DMS153 (cell line): ENCODE measurements around the gene PPARA.
"Not testable (repeated sequence)": the region's sequence is repeated elsewhere in the genome, so short reads cannot be mapped to it uniquely, and the experiment has no call there.

Source experiments
- DNase-seq: peaks from one replicate; lab custom pipeline; 2025; lab: John Stamatoyannopoulos, UW

The PPARA gene

GRCh38 chr22:46126853-46127385 lies 23.4 kb upstream of the PPARA start:
- no peak for DNase-seq

DNA sequence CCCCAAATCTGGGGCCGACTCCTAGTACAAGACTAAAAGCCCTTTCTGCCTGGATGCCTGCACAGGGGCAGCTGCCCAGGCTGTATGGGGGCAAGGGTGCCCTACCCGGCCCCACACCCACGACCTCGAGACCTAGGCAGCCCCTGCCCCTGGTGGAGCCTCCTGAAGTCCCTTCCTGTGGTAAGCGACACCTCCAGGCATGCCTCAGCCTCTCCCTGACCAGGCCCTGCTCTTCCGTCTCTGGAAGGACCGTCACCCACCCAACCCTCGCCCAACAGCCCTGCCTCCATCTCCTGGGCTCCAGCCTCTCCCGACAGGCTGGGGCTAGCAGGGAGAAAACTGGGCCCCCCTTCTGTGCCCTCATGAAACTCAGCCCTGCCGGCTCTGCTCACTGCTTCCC lies 22.8 kb upstream of the PPARA start:
- DNase-seq: no peak

GRCh38 chr22:46128606-46129005 lies 21.7 kb upstream of the PPARA start:
- DNase-seq: no peak

DNA sequence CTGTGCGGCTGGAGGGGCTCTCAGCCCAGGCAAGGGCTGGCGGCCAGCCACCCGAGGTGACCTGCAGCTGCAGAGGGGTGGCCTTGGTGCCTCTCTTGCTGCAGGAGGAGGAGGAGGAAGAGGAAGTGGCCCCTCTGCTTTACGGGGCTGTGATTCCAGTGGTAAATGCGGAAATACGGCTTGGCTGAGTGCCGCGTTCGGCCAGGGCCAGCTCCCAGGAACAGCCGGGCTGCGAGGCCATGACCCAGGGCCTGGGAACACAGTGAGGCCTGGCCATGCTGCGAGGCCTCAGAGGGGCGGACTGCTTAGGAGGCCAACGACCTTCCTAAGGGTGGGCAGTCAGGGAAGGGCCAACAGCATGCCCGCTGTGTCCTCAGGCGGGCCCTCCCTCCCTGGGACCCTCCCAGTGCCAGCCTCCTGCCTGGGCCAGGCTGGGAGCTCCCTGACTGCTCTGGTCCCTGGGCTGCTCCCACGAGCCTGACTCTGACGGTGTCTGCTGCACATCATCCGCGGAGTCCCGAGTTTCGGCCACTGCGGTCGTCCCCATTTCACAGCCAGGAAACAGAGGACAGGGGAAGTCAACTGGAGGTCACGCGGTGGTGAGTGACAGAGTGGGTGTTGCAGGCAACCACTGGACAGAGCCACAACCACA lies 20.8 kb upstream of the PPARA start:
- no peak for DNase-seq

DNA sequence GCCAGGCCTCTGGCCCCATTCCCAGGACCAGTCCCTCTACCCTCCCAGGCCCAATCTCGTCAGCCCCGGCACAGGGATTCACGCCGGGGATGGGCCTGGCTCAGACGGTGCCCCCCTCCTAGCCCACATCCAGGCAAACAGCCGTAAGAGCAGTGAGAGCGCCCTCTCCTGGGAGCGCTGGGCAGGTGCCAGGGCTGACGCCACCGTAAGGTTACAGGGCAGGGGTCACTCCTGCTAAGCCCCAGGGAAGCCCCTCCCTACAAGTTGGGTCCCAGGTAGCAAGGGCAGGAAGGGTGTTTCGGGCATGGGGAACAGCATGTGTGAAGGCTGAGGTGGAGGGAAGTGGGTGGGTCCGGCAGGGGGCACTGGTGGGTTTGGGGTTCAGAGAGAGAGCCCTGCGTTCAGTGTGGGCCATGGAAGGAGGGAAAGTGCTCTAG lies 19.2 kb upstream of the PPARA start:
- DNase-seq: no peak

GRCh38 chr22:46132193-46132829 lies 18.0 kb upstream of the PPARA start:
- not testable (repeated sequence) for DNase-seq

DNA sequence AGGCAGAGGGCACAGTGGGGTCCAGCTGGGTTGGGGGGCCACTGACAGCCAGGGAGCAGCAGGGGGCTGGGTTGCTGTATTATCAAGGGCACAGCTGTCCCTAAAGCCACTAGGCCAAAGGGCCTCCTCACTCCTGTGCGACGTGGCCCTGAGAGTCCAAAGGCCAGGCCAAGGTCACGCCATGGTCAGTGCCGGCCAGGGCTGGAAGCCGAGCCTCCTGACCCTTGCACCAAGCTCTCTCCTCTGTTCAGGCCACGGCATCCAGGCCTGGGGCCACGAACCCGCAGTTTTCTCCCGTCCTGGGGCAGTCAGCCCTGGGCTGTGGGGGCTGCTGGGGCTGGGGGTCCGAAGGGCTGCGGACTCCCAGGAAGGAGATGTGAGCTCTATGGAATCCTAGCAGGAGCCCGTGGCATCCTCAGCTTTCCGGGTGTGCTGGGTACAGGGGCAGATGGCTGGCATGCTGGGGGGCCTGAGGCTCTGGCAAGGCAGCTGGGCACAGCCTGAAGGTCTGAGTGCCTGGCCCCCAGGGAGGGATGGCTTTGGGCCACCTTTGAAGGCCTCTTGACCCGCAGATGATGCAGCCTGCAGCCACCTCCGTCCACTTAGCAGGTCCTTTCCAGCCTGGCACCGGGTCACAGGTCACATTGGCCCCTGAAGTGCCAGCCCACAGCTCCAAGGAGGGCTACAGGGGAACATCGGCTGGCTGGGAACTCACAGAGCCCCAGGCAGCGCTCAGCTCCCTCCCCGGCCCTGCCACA lies 17.3 kb upstream of the PPARA start:
- DNase-seq: no peak

- no peak for DNase-seq
Observed at GRCh38 chr22:46133588-46133855, 16.8 kb upstream of the PPARA start.

DNA sequence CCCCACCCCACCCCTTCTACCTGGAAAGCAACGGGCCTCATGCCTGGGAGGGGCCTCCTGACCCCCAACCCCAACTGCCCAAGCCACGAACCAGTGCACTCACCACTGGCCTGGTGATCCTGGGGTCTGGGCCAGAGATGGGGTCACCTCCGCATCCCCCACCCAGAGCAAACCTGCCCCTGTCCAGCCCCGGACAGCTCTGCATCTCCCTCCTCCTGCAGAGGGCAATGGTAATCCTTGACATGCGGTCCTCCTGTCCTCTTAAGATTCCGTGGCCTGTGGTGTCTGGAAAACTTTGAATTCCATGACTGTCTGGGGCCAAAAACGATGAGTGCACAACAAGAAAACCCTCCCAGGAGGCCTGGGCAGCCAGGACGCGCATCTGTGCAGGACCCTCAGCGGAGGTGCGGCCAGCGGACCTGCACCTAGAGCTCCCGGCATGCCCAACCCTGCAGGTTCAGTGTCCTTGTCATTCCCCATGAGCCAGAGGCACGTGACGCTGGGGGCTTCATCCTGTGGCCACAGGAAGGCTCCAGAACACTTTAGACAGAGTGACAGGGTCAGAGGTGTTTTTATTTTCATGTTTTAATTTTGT lies 16.1 kb upstream of the PPARA start:
- DNase-seq: no peak

DNA sequence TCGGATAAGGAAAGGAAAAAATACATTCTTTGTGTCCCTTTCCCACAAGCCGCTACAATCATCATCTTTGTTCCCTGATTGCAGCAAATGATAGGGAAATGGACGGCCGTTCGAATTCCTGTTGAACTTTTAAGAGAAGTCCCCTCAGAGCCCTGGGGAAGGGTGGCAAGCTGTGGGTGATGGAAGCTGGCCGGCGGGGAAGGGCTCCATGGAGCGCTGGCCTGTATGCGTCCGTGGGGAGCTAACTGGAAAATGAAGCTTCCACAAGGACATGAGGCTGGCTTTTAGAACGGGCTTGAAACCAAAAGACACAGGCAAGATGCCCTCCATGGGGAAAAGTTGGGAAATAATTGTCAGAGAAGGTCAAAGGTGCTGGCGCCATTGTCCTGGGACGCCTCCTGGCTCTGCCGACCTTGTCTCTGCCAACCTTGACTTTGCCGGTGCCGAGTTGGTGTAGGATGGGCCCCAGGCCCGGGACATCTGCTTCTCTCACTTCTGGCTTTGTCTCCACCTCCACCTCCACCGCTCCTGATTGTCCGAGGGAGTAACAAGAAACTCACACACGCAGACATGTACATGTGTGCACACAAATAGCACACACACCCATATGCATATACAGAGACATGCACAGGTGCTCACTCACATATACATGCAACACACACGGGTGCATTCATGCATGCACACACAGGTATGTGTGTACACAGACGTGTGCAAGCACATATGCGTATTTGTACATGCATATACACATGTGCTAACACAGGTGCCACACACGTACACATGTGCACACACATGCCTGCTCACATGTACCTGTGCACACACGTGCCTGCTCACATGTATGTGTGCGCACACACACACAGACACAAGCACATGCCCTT lies 14.5 kb upstream of the PPARA start:
- DNase-seq: no peak

- no peak for DNase-seq
Observed at GRCh38 chr22:46136486-46137217, 13.7 kb upstream of the PPARA start.

DNA sequence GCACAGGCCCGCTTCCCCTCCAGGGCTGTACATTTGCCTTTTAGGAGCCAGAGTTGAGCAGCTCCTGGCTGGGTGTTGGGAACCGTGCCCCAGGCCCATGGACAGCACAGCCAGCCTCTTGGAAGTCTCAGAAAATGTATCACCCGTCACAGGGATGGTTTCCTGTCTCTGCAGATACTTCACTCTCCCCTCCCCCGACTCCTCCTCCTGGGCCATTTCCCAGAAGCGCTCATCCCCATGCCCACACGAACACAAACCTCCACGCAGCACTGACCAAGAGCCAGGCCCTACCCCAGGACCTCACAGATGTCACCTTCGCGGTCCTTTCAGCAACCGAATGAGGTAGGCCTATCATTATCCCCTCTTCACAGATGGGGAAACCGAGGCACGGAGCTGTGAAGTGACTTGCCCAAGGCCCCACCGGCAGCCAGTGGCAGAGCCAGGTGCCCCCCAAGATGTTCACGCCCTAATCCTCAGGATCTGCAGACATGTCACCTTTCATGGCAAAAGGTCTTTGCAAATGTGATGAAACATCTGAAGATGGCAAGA lies 13.0 kb upstream of the PPARA start:
- no peak for DNase-seq

DNA sequence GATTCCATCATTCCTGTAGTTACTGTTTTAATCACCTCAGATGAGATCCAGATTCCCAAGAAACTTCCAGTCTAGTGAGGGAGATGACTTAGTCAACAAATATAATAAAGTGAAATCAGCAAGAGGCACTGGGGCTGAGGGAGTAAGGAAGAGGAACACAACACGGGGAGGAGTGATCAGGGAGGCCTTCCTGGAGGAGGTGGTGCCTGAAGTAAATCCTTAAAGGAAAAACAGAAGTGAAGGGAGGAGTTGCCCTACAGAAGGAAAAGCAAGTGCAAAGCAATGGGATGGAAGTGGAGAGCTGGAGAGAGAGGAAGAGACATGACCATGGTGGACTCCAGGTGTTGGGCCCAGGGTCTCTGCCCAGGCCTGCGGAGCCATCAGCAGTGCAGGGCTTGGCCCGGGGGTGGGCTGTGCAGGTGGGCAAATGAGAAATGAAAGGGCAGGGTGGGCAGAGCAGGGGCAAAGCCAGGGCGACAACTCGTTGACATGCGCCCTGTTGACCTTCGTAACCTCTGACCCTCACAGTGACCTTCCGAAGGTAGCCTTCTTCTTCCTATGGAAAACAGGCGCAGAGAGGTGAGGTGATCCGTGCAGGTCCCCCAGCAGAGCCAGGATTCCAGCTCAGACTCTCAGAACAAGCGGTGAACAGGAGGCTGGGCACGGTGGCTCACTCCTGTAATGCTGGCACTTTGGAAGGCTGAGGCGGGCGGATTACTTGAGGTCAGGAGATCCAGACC lies 12.1 kb upstream of the PPARA start:
- DNase-seq: no peak

GRCh38 chr22:46139417-46139816 lies 10.9 kb upstream of the PPARA start:
- not testable (repeated sequence) for DNase-seq

DNA sequence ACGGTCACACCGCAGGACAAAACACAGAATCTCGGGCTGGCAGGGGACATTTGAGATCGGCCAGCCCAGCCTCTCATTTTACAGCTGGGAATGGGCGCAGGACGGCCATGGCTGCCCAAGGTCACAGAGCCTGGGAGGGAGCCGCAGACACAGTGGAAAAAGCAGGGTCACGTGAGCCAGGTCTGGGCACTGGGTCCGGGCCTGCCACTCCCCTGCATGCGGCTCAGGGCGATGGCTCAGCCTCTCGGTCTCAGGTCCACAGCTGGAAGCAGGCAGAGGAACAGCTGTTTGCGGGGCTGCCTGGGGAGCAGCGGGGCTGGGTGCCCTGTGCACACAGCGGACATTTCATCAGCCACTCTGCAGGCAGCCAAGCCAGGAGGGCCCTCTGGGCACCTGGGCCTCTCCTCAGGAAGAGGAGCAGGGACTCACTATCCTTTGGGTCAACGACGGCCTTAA lies 10.4 kb upstream of the PPARA start:
- DNase-seq: no peak

DNA sequence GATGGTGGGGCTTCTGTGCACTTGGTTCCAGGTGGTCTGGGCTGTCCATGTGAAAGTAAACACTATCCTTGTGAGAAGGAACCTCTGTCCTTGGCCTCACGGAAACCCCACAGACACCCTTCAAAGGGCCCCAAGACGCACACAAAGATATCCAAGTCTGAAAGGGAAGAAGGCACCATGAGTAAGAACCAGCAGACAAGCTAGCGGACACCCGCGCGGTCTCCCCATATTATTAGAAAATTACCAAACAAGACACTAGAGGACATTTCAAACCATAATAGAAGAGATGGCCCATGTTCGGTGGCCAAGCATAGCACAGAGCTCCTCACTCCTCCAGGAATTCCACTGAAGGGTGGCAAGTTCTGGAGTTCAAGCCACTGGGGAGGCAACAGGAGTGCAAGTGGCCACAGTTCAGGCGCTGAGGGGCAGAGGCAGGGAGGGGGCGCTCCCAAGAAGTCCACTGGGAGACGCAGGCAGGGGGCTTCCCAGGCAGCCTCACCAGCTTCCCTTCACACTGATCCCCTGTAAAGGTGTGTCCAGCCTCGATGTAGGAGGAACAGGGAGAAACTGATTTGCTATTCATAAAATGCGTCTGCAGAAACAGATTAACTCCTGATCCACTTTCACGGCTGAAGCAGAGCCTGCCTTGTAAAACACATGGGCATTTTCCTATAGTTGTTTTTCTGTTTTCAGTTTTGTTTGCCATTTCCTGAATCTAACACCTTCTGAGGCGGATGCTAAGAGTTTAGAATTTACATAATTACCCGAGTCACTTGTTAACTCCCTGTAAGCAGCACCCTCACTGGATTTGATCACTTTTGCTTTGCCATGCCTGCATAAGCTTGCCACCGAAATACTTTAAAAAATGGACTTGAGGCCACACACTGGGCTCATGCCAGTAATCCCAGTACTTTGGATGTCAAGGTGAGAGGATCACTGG lies 9.1 kb upstream of the PPARA start:
- no peak for DNase-seq

DNA sequence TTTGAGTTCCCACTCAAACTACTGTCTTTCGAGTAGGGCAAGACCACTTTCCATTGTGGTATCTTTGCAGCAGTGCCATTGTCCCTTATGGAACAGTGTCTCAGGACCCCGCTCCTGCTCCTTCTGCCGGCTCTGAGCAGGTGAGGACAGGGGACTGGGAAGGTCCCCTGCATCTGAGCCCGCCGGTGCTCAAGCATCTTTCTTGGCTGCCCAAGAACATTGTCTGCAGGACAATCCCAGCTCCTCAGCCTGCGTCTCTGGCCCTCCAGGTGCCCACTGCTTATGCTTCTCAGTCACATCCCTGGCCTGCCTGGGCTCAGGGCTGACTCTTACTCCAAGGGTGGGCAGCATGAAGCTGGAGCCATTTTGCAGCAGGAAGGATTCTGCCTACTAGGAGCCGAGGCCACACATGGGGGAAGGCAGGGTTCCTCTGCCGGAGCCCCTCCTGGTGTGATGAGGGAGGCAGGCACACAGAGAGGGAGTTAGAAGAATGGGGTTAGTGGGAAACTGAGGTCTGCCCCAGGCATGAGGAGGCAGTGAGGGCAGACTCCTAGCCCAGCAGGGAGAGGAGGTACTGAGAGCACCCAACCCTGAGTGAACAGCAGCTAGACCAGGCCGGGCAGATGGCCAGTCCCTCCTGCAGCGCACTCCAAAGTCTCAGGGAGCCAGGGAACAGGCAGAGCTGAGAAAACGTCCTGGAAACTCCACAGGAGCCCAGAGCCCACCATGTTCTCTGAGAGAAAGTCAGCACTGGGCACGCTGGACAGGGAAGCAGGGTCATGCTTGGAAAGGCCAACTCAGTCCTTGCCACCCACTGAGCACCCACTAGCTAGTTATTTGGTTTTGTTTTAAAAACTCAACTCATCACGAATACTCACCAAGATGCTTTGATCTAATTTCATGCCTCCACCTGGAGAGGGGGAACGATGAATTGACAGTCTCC lies 7.5 kb upstream of the PPARA start:
- DNase-seq: no peak
